H9 (cell line): ENCODE measurements around the gene PLCB1. TPM values are rescaled to one million over a fixed set of nuclear protein-coding genes. Genes with fewer than 3 reads are reported as not detected.

Experiments used
- DNase-seq: peaks from one replicate; pipeline ENCODE4 v3.0.0-alpha.2; 2017
- H2AFZ ChIP-seq: one replicate; pipeline ENCODE4 v1.6.1; 2013; ENCODE audit warnings: mild to moderate bottlenecking, low read length, control low read depth, moderate library complexity
- H2AK5ac ChIP-seq: 2 replicates; pipeline ENCODE4 v1.6.1; 2013; ENCODE audit warnings: low read length, control low read depth, mixed read lengths; ENCODE audit not compliant: insufficient read length
- H2BK120ac ChIP-seq: one replicate; pipeline ENCODE4 v1.6.1; 2013; ENCODE audit warnings: low read depth, mild to moderate bottlenecking, low read length, control low read depth, inconsistent platforms; ENCODE audit not compliant: poor library complexity, severe bottlenecking
- H2BK12ac ChIP-seq: 2 replicates; pipeline ENCODE4 v1.6.1; 2013; ENCODE audit warnings: low read length, control low read depth, mixed read lengths, low read depth; ENCODE audit not compliant: insufficient read length
- H2BK15ac ChIP-seq: 2 replicates; pipeline ENCODE4 v1.6.1; 2013; ENCODE audit warnings: low read depth, low read length, control low read depth
- H2BK20ac ChIP-seq: one replicate; pipeline ENCODE4 v1.6.1; 2013; ENCODE audit warnings: low read depth, mild to moderate bottlenecking, low read length, control low read depth, inconsistent platforms; ENCODE audit not compliant: poor library complexity, severe bottlenecking
- H2BK5ac ChIP-seq: 2 replicates; pipeline ENCODE4 v1.6.1; 2013; ENCODE audit warnings: low read length, control low read depth, mixed read lengths; ENCODE audit not compliant: insufficient read length
- H3K14ac ChIP-seq: 2 replicates; pipeline ENCODE4 v1.6.1; 2013; ENCODE audit warnings: low read length, control low read depth; ENCODE audit not compliant: insufficient read depth
- H3K18ac ChIP-seq: 2 replicates; pipeline ENCODE4 v1.6.1; 2013; ENCODE audit warnings: low read depth, mild to moderate bottlenecking, mixed read lengths, low read length, control low read depth; ENCODE audit not compliant: insufficient read length
- H3K23ac ChIP-seq: 2 replicates; pipeline ENCODE4 v1.6.1; 2013; ENCODE audit warnings: low read length, control low read depth, mixed read lengths, low read depth; ENCODE audit not compliant: insufficient read length
- H3K23me2 ChIP-seq: 2 replicates; pipeline ENCODE4 v1.6.1; 2013; ENCODE audit warnings: low read depth, mild to moderate bottlenecking, mixed read lengths, low read length, control low read depth; ENCODE audit not compliant: insufficient read length, poor library complexity, severe bottlenecking
- H3K27ac ChIP-seq: 2 replicates; pipeline ENCODE4 v1.5.1; 2013; ENCODE audit warnings: low read length, control low read depth, mixed read lengths, low read depth; ENCODE audit not compliant: insufficient read length
- H3K27me3 ChIP-seq: 2 replicates; pipeline ENCODE4 v1.6.1; 2013; ENCODE audit warnings: low read length, control low read depth, inconsistent platforms; ENCODE audit not compliant: insufficient read depth
- H3K4ac ChIP-seq: 2 replicates; pipeline ENCODE4 v1.6.1; 2013; ENCODE audit warnings: low read depth, mild to moderate bottlenecking, control low read depth, inconsistent platforms, low read length, moderate library complexity
- H3K4me1 ChIP-seq: 2 replicates; pipeline ENCODE4 v1.6.1; 2013; ENCODE audit warnings: low read length, control low read depth, inconsistent platforms; ENCODE audit not compliant: insufficient read depth
- H3K4me2 ChIP-seq: 2 replicates; pipeline ENCODE4 v1.6.1; 2013; ENCODE audit warnings: low read length, control low read depth, mixed read lengths; ENCODE audit not compliant: insufficient read length, insufficient read depth
- H3K56ac ChIP-seq: 2 replicates; pipeline ENCODE4 v1.6.1; 2013; ENCODE audit warnings: low read depth, mild to moderate bottlenecking, mixed read lengths, low read length, control low read depth; ENCODE audit not compliant: insufficient read length
- H3K79me1 ChIP-seq: 2 replicates; pipeline ENCODE4 v1.6.1; 2013; ENCODE audit warnings: low read depth, mild to moderate bottlenecking, moderate library complexity, low read length, control low read depth, inconsistent platforms; ENCODE audit not compliant: insufficient read depth, poor library complexity, severe bottlenecking
- H3K79me2 ChIP-seq: 2 replicates; pipeline ENCODE4 v1.6.1; 2013; ENCODE audit warnings: low read length, control low read depth, inconsistent platforms; ENCODE audit not compliant: insufficient read depth
- H3K9ac ChIP-seq: 2 replicates; pipeline ENCODE4 v1.6.1; 2013; ENCODE audit warnings: low read length, control low read depth, mixed read lengths; ENCODE audit not compliant: insufficient read length; ENCODE audit errors: extremely low read depth
- H3K9me3 ChIP-seq: one replicate; pipeline ENCODE4 v1.6.1; 2013; ENCODE audit warnings: low read depth, low read length, inconsistent platforms; ENCODE audit not compliant: control insufficient read depth
- H3T11ph ChIP-seq: one replicate; pipeline ENCODE4 v1.6.1; 2013; ENCODE audit warnings: mild to moderate bottlenecking, low read length, control low read depth, inconsistent platforms
- H4K20me1 ChIP-seq: one replicate; pipeline ENCODE4 v1.6.1; 2013; ENCODE audit not compliant: control insufficient read depth, insufficient read length, insufficient read depth
- H4K5ac ChIP-seq: 2 replicates; pipeline ENCODE4 v1.6.1; 2013; ENCODE audit warnings: low read depth, mild to moderate bottlenecking, mixed read lengths, low read length, control low read depth; ENCODE audit not compliant: insufficient read length
- H4K8ac ChIP-seq: replicated peaks from 2 replicates; pipeline ENCODE4 v1.6.1; 2013; ENCODE audit warnings: low read length, control low read depth, mixed read lengths, low read depth; ENCODE audit not compliant: insufficient read length
- H4K91ac ChIP-seq: 2 replicates; pipeline ENCODE4 v1.6.1; 2013; ENCODE audit warnings: low read depth, mild to moderate bottlenecking, moderate library complexity, mixed read lengths, low read length, control low read depth; ENCODE audit not compliant: insufficient read length
- H3K27ac Mint-ChIP-seq, 3 experiments: 2 replicates in 2 of 3; 3 replicates in 1 of 3; pipeline ENCODE4 v1.8.0; 2020 to 2021; ENCODE audit warnings: mixed read lengths in 3 of 3, mild to moderate bottlenecking in 1 of 3, moderate library complexity in 1 of 3
- H3K27me3 Mint-ChIP-seq: 2 replicates; pipeline ENCODE4 v1.8.0; 2021; ENCODE audit warnings: low read depth, mild to moderate bottlenecking, moderate library complexity, mixed read lengths
- H3K36me3 Mint-ChIP-seq, 3 experiments: 2 replicates in 2 of 3; 3 replicates in 1 of 3; pipeline ENCODE4 v1.8.0; 2020 to 2021; ENCODE audit warnings: low read depth in 3 of 3, mixed read lengths in 3 of 3; ENCODE audit not compliant: insufficient read depth in 1 of 3
- H3K4me1 Mint-ChIP-seq, 2 experiments: 2 replicates each; pipeline ENCODE4 v1.8.0; 2020; ENCODE audit warnings: mixed read lengths in 2 of 2
- H3K4me3 Mint-ChIP-seq, 2 experiments: 2 replicates in 1 of 2; 3 replicates in 1 of 2; pipeline ENCODE4 v1.8.0; 2020 to 2021; ENCODE audit warnings: mild to moderate bottlenecking in 2 of 2, mixed read lengths in 2 of 2, moderate library complexity in 1 of 2
- H3K9me3 Mint-ChIP-seq, 2 experiments: 2 replicates in 1 of 2; 3 replicates in 1 of 2; pipeline ENCODE4 v1.8.0; 2020; ENCODE audit warnings: mild to moderate bottlenecking in 2 of 2, mixed read lengths in 2 of 2, moderate library complexity in 1 of 2
- CTCF ChIP-seq: fragments of 200-600 bp; sonication (generic); conservative IDR thresholded peaks from 3 replicates; pipeline ENCODE4 v1.8.0; 2021; ENCODE audit warnings: antibody characterized with exemption, mild to moderate bottlenecking
- WGBS: extraction: QIAGEN DNeasy Blood & Tissue Kit; methylation state at CpG from one replicate; pipeline ENCODE4 v1.1.7; 2013; ENCODE audit warnings: missing lambda C conversion rate, low lambda C conversion rate, mixed read lengths; ENCODE audit not compliant: insufficient read length; ENCODE audit errors: extremely low coverage; 5-methylcytosine and 5-hydroxymethylcytosine counted together
- total RNA-seq: library from RNA; stranded (reverse); gene quantifications from 2 replicates; pipeline ENCODE4 v1.2.1, GENCODE V29; 2021

The PLCB1 gene
- total RNA-seq, 1 experiment from 2014 or later = 11.5 TPM

- Histone ChIP-seq H2BK20ac (no peak overlapping the region), H4K91ac (no peak overlapping the region), H3K27me3 (no peaks in the 10 kb centered on the region), H3K23me2 (no peaks in the 10 kb centered on the region), H3K79me2 (no peaks in the 10 kb centered on the region), H4K20me1 (no peaks in the 10 kb centered on the region), H3K4me1 (no peaks in the 10 kb centered on the region), H4K8ac (no peak overlapping the region), H3K79me1 (no peaks in the 10 kb centered on the region), H3K14ac (no peak overlapping the region), H2AFZ (no peak overlapping the region), H2BK15ac (no peak overlapping the region), H3K4me2 (no peak overlapping the region), H2BK5ac (no peak overlapping the region), H2AK5ac (no peak overlapping the region), H2BK12ac (no peak overlapping the region), H3K27ac (no peak overlapping the region), H4K5ac (no peak overlapping the region), H3K18ac (no peak overlapping the region), H3K56ac (no peak overlapping the region), H3K9ac (no peak overlapping the region), H3K4ac (no peak overlapping the region), H3K9me3 (no peaks in the 10 kb centered on the region), H3K23ac (no peak overlapping the region), H2BK120ac (no peak overlapping the region), H3T11ph (no peak overlapping the region)
- H3K27me3 Mint-ChIP-seq = no peaks in the 10 kb centered on the region
- no peaks in the 10 kb centered on the region for H3K36me3 Mint-ChIP-seq
- H3K9me3 Mint-ChIP-seq = no peaks in the 10 kb centered on the region; a peak in 1 of 5 replicates
- H3K4me1 Mint-ChIP-seq = peaks cover 4 to 10% of the 10 kb centered on the region in 2 experiments; a peak in 3 of 4 replicates
- TF ChIP-seq CTCF = no peak
- WGBS = no CpG with 5 or more reads among the region's 3 CpGs
- DNase-seq = no peak
- H3K4me3 Mint-ChIP-seq = no peak overlapping the region
- no peak overlapping the region for H3K27ac Mint-ChIP-seq
Observed at GRCh38 chr20:8621001-8621400, 488.9 kb downstream of the PLCB1 start.
